ENCODE data around the gene PARD3.
"Not testable (repeated sequence)": the region's sequence is repeated elsewhere in the genome, so short reads cannot be mapped to it uniquely, and the experiment has no call there.

The PARD3 gene

GRCh38 chr10:34286136-34286739 is 528.9 kb downstream of the PARD3 start:
- H3K36me3 ChIP-seq (ENCODE audit: control insufficient read depth, insufficient read depth, low read length): no peaks in the 10 kb centered on the region
- no peaks in the 10 kb centered on the region for H3K27me3 ChIP-seq (ENCODE audit: control insufficient read depth, insufficient read depth, low read length, poor library complexity, severe bottlenecking)
- no peaks in the 10 kb centered on the region for H3K9me3 ChIP-seq (ENCODE audit: control insufficient read depth, low read length)
- no peak overlapping the region for H3K4me3 ChIP-seq (ENCODE audit: insufficient read depth, low read depth, low read length)
- no peak overlapping the region for H3K27ac ChIP-seq (ENCODE audit: insufficient read depth, low read depth, low read length, poor library complexity, severe bottlenecking)
- 80 to 84% methylated on average over 3 of the region's 3 CpGs for WGBS, 2 experiments
- H3K4me1 ChIP-seq (ENCODE audit: control insufficient read depth, insufficient read depth, low read length): no peaks in the 10 kb centered on the region

- WGBS, 2 experiments: 96 to 97% methylated on average over 3 of the region's 3 CpGs
- Histone ChIP-seq H3K36me3 (ENCODE audit: control insufficient read depth, insufficient read depth, low read length) (no peaks in the 10 kb centered on the region), H3K27me3 (ENCODE audit: control insufficient read depth, insufficient read depth, low read length, poor library complexity, severe bottlenecking) (no peaks in the 10 kb centered on the region), H3K9me3 (ENCODE audit: control insufficient read depth, low read length) (no peaks in the 10 kb centered on the region), H3K27ac (ENCODE audit: insufficient read depth, low read depth, low read length, poor library complexity, severe bottlenecking) (no peak overlapping the region), H3K4me3 (ENCODE audit: insufficient read depth, low read depth, low read length) (no peak overlapping the region), H3K4me1 (ENCODE audit: control insufficient read depth, insufficient read depth, low read length) (no peaks in the 10 kb centered on the region)
Measured at GRCh38 chr10:34281661-34282582, 533.2 kb downstream of the PARD3 start.

GRCh38 chr10:34280599-34281374 is 534.3 kb downstream of the PARD3 start:
- Histone ChIP-seq H3K27ac (ENCODE audit: insufficient read depth, low read depth, low read length, poor library complexity, severe bottlenecking) (no peak overlapping the region), H3K4me3 (ENCODE audit: insufficient read depth, low read depth, low read length) (no peak overlapping the region), H3K9me3 (ENCODE audit: control insufficient read depth, low read length) (no peaks in the 10 kb centered on the region), H3K36me3 (ENCODE audit: control insufficient read depth, insufficient read depth, low read length) (no peaks in the 10 kb centered on the region), H3K4me1 (ENCODE audit: control insufficient read depth, insufficient read depth, low read length) (no peaks in the 10 kb centered on the region), H3K27me3 (ENCODE audit: control insufficient read depth, insufficient read depth, low read length, poor library complexity, severe bottlenecking) (no peaks in the 10 kb centered on the region)
- WGBS, 2 experiments: 89 to 93% methylated on average over 11 of the region's 11 CpGs

GRCh38 chr10:34275626-34276130 is 539.4 kb downstream of the PARD3 start:
- WGBS, 2 experiments: 87 to 94% methylated on average over 2 of the region's 2 CpGs
- Histone ChIP-seq H3K9me3 (ENCODE audit: control insufficient read depth, low read length) (no peaks in the 10 kb centered on the region), H3K4me1 (ENCODE audit: control insufficient read depth, insufficient read depth, low read length) (no peaks in the 10 kb centered on the region), H3K27me3 (ENCODE audit: control insufficient read depth, insufficient read depth, low read length, poor library complexity, severe bottlenecking) (no peaks in the 10 kb centered on the region), H3K27ac (ENCODE audit: insufficient read depth, low read depth, low read length, poor library complexity, severe bottlenecking) (no peak overlapping the region), H3K4me3 (ENCODE audit: insufficient read depth, low read depth, low read length) (no peak overlapping the region), H3K36me3 (ENCODE audit: control insufficient read depth, insufficient read depth, low read length) (no peaks in the 10 kb centered on the region)

- Histone ChIP-seq H3K4me1 (ENCODE audit: control insufficient read depth, insufficient read depth, low read length) (no peaks in the 10 kb centered on the region), H3K9me3 (ENCODE audit: control insufficient read depth, low read length) (no peaks in the 10 kb centered on the region), H3K27ac (ENCODE audit: insufficient read depth, low read depth, low read length, poor library complexity, severe bottlenecking) (no peak overlapping the region), H3K36me3 (ENCODE audit: control insufficient read depth, insufficient read depth, low read length) (no peaks in the 10 kb centered on the region), H3K27me3 (ENCODE audit: control insufficient read depth, insufficient read depth, low read length, poor library complexity, severe bottlenecking) (no peaks in the 10 kb centered on the region), H3K4me3 (ENCODE audit: insufficient read depth, low read depth, low read length) (no peak overlapping the region)
- WGBS, 2 experiments: 89 to 100% methylated on average over 2 to 3 of the region's 3 CpGs
Measured at GRCh38 chr10:34274906-34275305, 540.2 kb downstream of the PARD3 start.

- Histone ChIP-seq H3K27me3 (ENCODE audit: control insufficient read depth, insufficient read depth, low read length, poor library complexity, severe bottlenecking) (no peaks in the 10 kb centered on the region), H3K36me3 (ENCODE audit: control insufficient read depth, insufficient read depth, low read length) (no peaks in the 10 kb centered on the region), H3K4me1 (ENCODE audit: control insufficient read depth, insufficient read depth, low read length) (no peaks in the 10 kb centered on the region), H3K27ac (ENCODE audit: insufficient read depth, low read depth, low read length, poor library complexity, severe bottlenecking) (no peak overlapping the region), H3K9me3 (ENCODE audit: control insufficient read depth, low read length) (no peaks in the 10 kb centered on the region), H3K4me3 (ENCODE audit: insufficient read depth, low read depth, low read length) (no peak overlapping the region)
- 95 to 100% methylated on average over 1 of the region's 1 CpG for WGBS, 2 experiments
Measured at GRCh38 chr10:34273340-34273739, 541.8 kb downstream of the PARD3 start.

GRCh38 chr10:34272316-34272715 is 542.8 kb downstream of the PARD3 start:
- Histone ChIP-seq H3K27ac (ENCODE audit: insufficient read depth, low read depth, low read length, poor library complexity, severe bottlenecking) (no peak overlapping the region), H3K9me3 (ENCODE audit: control insufficient read depth, low read length) (no peaks in the 10 kb centered on the region)
- WGBS, 2 experiments: 89 to 90% methylated on average over 3 of the region's 3 CpGs

GRCh38 chr10:34268410-34268809 is 546.7 kb downstream of the PARD3 start:
- not testable (repeated sequence) for H3K4me3 ChIP-seq (ENCODE audit: insufficient read depth, low read depth, low read length); H3K27ac ChIP-seq (ENCODE audit: insufficient read depth, low read depth, low read length, poor library complexity, severe bottlenecking); H3K27me3 ChIP-seq (ENCODE audit: control insufficient read depth, insufficient read depth, low read length, poor library complexity, severe bottlenecking); H3K9me3 ChIP-seq (ENCODE audit: control insufficient read depth, low read length); H3K36me3 ChIP-seq (ENCODE audit: control insufficient read depth, insufficient read depth, low read length); H3K4me1 ChIP-seq (ENCODE audit: control insufficient read depth, insufficient read depth, low read length)
- 91 to 95% methylated on average over 1 of the region's 2 CpGs for WGBS, 2 experiments

More at GRCh38 chr10:34272316-34272715, 542.8 kb downstream of the PARD3 start:
- no peaks in the 10 kb centered on the region for H3K4me1 ChIP-seq (ENCODE audit: control insufficient read depth, insufficient read depth, low read length)
- H3K4me3 ChIP-seq (ENCODE audit: insufficient read depth, low read depth, low read length): no peak overlapping the region
- no peaks in the 10 kb centered on the region for H3K27me3 ChIP-seq (ENCODE audit: control insufficient read depth, insufficient read depth, low read length, poor library complexity, severe bottlenecking)
- no peaks in the 10 kb centered on the region for H3K36me3 ChIP-seq (ENCODE audit: control insufficient read depth, insufficient read depth, low read length)

- H3K27me3 ChIP-seq (ENCODE audit: control insufficient read depth, insufficient read depth, low read length, poor library complexity, severe bottlenecking): no peaks in the 10 kb centered on the region
- H3K9me3 ChIP-seq (ENCODE audit: control insufficient read depth, low read length): no peaks in the 10 kb centered on the region
- WGBS, 2 experiments: 88 to 93% methylated on average over 1 of the region's 1 CpG
- H3K4me1 ChIP-seq (ENCODE audit: control insufficient read depth, insufficient read depth, low read length): no peaks in the 10 kb centered on the region
- no peaks in the 10 kb centered on the region for H3K36me3 ChIP-seq (ENCODE audit: control insufficient read depth, insufficient read depth, low read length)
- no peak overlapping the region for H3K27ac ChIP-seq (ENCODE audit: insufficient read depth, low read depth, low read length, poor library complexity, severe bottlenecking)
- H3K4me3 ChIP-seq (ENCODE audit: insufficient read depth, low read depth, low read length): no peak overlapping the region
Measured at GRCh38 chr10:34262985-34263384, 552.1 kb downstream of the PARD3 start.

GRCh38 chr10:34260904-34261303 is 554.2 kb downstream of the PARD3 start:
- Histone ChIP-seq H3K36me3 (ENCODE audit: control insufficient read depth, insufficient read depth, low read length) (no peaks in the 10 kb centered on the region), H3K27ac (ENCODE audit: insufficient read depth, low read depth, low read length, poor library complexity, severe bottlenecking) (no peak overlapping the region), H3K4me3 (ENCODE audit: insufficient read depth, low read depth, low read length) (no peak overlapping the region), H3K27me3 (ENCODE audit: control insufficient read depth, insufficient read depth, low read length, poor library complexity, severe bottlenecking) (no peaks in the 10 kb centered on the region), H3K9me3 (ENCODE audit: control insufficient read depth, low read length) (no peaks in the 10 kb centered on the region), H3K4me1 (ENCODE audit: control insufficient read depth, insufficient read depth, low read length) (no peaks in the 10 kb centered on the region)
- 97 to 99% methylated on average over 5 of the region's 5 CpGs for WGBS, 2 experiments

Data from ectodermal cell (in vitro differentiated cells).